Stimulated activated CD4-positive, alpha-beta T cell treated with anti-CD3 and anti-CD28 coated beads, Interleukin-4, amount 100 ng/mL, for 4 hours (primary cell): ENCODE results near the gene MUC5AC.

Experiments
- DNase-seq, 2 experiments: peaks; one replicate each; pipeline ENCODE4 v3.0.0-alpha.2; 2020

MUC5AC gene

GRCh38 chr11:1197886-1198560 lies 40.3 kb downstream of the MUC5AC start:
- DNase-seq, result no peak

GRCh38 chr11:1198561-1199240 lies 40.9 kb downstream of the MUC5AC start:
- no peak for DNase-seq

GRCh38 chr11:1199241-1199750 lies 41.5 kb downstream of the MUC5AC start:
- DNase-seq, result no peak

- DNase-seq, result no peak
These were observed 42.2 kb downstream of the MUC5AC start for GRCh38 chr11:1199751-1200610.

- DNase-seq, result no peak
These were observed 42.9 kb downstream of the MUC5AC start for GRCh38 chr11:1200611-1201191.

- DNase-seq, result no peak
These were observed 43.8 kb downstream of the MUC5AC start for GRCh38 chr11:1201395-1202153.

- DNase-seq, result no peak
These were observed 44.5 kb downstream of the MUC5AC start for GRCh38 chr11:1202154-1202775.

GRCh38 chr11:1202776-1203504 lies 45.2 kb downstream of the MUC5AC start:
- peak; percentile 51 to 66 for DNase-seq

GRCh38 chr11:1203505-1204271 lies 45.9 kb downstream of the MUC5AC start:
- no peak for DNase-seq

- DNase-seq, result no peak
These were observed 46.8 kb downstream of the MUC5AC start for GRCh38 chr11:1204381-1205101.

- no peak for DNase-seq
These were observed 47.6 kb downstream of the MUC5AC start for GRCh38 chr11:1205121-1205986.

GRCh38 chr11:1205987-1206331 lies 48.2 kb downstream of the MUC5AC start:
- DNase-seq, result no peak

GRCh38 chr11:1206391-1207271 lies 48.9 kb downstream of the MUC5AC start:
- no peak for DNase-seq

- no peak for DNase-seq
These were observed 49.8 kb downstream of the MUC5AC start for GRCh38 chr11:1207401-1208143.

GRCh38 chr11:1208144-1208393 lies 50.3 kb downstream of the MUC5AC start:
- no peak for DNase-seq

- no peak for DNase-seq
These were observed 50.9 kb downstream of the MUC5AC start for GRCh38 chr11:1208394-1209261.
